Thoracic aorta (tissue), 2 donors: ENCODE measurements around the gene CBY3. TPM values are rescaled to one million over a fixed set of nuclear protein-coding genes. Genes with fewer than 3 reads are reported as not detected.
A peak's percentile ranks its signal among the peaks of the same experiment; 100 is the strongest.

ENCODE experiments used
- ATAC-seq: fragments of 150-250 bp; one replicate; pipeline ENCODE4 v1.8.0; 2017; ENCODE audit warnings: low read depth; ENCODE audit not compliant: insufficient number of reproducible peaks, low FRiP score
- DNase-seq: peaks from one replicate; pipeline ENCODE4 v3.0.0-alpha.2; 2020; ENCODE audit warnings: low spot score
- H3K27ac ChIP-seq, 2 donors: fragments of 200-600 bp; sonication (generic); 1 replicate in 1 of 2; 2 replicates in 1 of 2; pipeline ENCODE4 v1.5.1; 2016; ENCODE audit warnings: mild to moderate bottlenecking in 2 of 2, moderate library complexity in 2 of 2
- H3K27me3 ChIP-seq: fragments of 200-600 bp; sonication (generic); replicated peaks from 2 replicates; pipeline ENCODE4 v1.6.0; 2016; ENCODE audit warnings: mild to moderate bottlenecking; ENCODE audit not compliant: insufficient read depth
- H3K36me3 ChIP-seq: fragments of 200-600 bp; sonication (generic); one replicate; pipeline ENCODE4 v1.5.1; 2016
- H3K4me1 ChIP-seq, 2 donors: fragments of 200-600 bp; sonication (generic); 1 replicate in 1 of 2; 2 replicates in 1 of 2; pipeline versions ENCODE4 v1.5.1 to v1.6.0; 2016; ENCODE audit warnings: low read depth in 2 of 2, mild to moderate bottlenecking in 1 of 2; ENCODE audit not compliant: control insufficient read depth in 1 of 2
- H3K4me3 ChIP-seq: fragments of 200-600 bp; sonication (generic); 2 replicates; pipeline ENCODE4 v1.5.1; 2016; ENCODE audit warnings: mild to moderate bottlenecking
- H3K9me3 ChIP-seq: fragments of 200-600 bp; sonication (generic); 2 replicates; pipeline ENCODE4 v1.5.1; 2016
- CTCF ChIP-seq: fragments of 200-600 bp; sonication (generic); IDR thresholded peaks from one replicate; pipeline ENCODE4 v1.5.1; 2019; ENCODE audit warnings: antibody characterized with exemption
- total RNA-seq, 2 donors: library from RNA; depleted of rRNA; stranded (reverse); fragments of >200 nt; gene quantifications; one replicate each; pipeline versions ENCODE4 v1.1.0 to v1.2.3, GENCODE V29; 2016

The CBY3 gene
- total RNA-seq, 2 donors from 2014 or later: 1.4 TPM; not detected in 1

GRCh38 chr5:179724163-179724562 lies 43.3 kb upstream of the CBY3 start:
- no peak for TF ChIP-seq CTCF
- ATAC-seq (no peak), DNase-seq (no peak)
- Histone ChIP-seq H3K27ac (no peak overlapping the region), H3K4me1 (no peaks in the 10 kb centered on the region), H3K9me3 (no peaks in the 10 kb centered on the region), H3K36me3 (peaks cover 84% of the 10 kb centered on the region), H3K4me3 (no peak overlapping the region), H3K27me3 (no peaks in the 10 kb centered on the region)

GRCh38 chr5:179720222-179720621 lies 39.4 kb upstream of the CBY3 start:
- no peaks in the 10 kb centered on the region for H3K9me3 ChIP-seq
- ATAC-seq (no peak), DNase-seq (no peak)
- TF ChIP-seq CTCF: no peak
- H3K36me3 ChIP-seq: peaks cover 74% of the 10 kb centered on the region
- no peaks in the 10 kb centered on the region for H3K4me1 ChIP-seq
- H3K27me3 ChIP-seq: no peaks in the 10 kb centered on the region
- H3K4me3 ChIP-seq: no peak overlapping the region
- H3K27ac ChIP-seq: no peak overlapping the region

- Histone ChIP-seq H3K4me3 (no peak overlapping the region), H3K27me3 (no peaks in the 10 kb centered on the region), H3K4me1 (no peaks in the 10 kb centered on the region), H3K27ac (no peak overlapping the region), H3K9me3 (no peaks in the 10 kb centered on the region), H3K36me3 (peaks cover 60% of the 10 kb centered on the region)
- no peak for TF ChIP-seq CTCF
- ATAC-seq: no peak
- no peak for DNase-seq
These were observed 35.5 kb upstream of the CBY3 start for GRCh38 chr5:179716286-179716685.

- H3K9me3 ChIP-seq: no peaks in the 10 kb centered on the region
- DNase-seq: no peak
- H3K36me3 ChIP-seq: no peaks in the 10 kb centered on the region
- H3K4me3 ChIP-seq: peak overlapping the region; percentile 86
- ATAC-seq: no peak
- no peak overlapping the region for H3K27ac ChIP-seq
- H3K27me3 ChIP-seq: no peaks in the 10 kb centered on the region
- H3K4me1 ChIP-seq: peaks cover 8 to 49% of the 10 kb centered on the region in 2 donors
- TF ChIP-seq CTCF: no peak
These were observed 19.6 kb upstream of the CBY3 start for GRCh38 chr5:179700401-179700918.

GRCh38 chr5:179699616-179700237 lies 18.9 kb upstream of the CBY3 start:
- no peak for ATAC-seq
- H3K27me3 ChIP-seq: no peaks in the 10 kb centered on the region
- H3K4me1 ChIP-seq: peaks cover 8 to 49% of the 10 kb centered on the region in 2 donors
- no peak for TF ChIP-seq CTCF
- no peaks in the 10 kb centered on the region for H3K9me3 ChIP-seq
- H3K36me3 ChIP-seq: no peaks in the 10 kb centered on the region
- DNase-seq: no peak
- peak overlapping the region; percentile 90 to 91 for H3K27ac ChIP-seq
- peak overlapping the region; percentile 86 for H3K4me3 ChIP-seq
